ENCODE data around the gene PABPC1L.

PABPC1L gene

DNA sequence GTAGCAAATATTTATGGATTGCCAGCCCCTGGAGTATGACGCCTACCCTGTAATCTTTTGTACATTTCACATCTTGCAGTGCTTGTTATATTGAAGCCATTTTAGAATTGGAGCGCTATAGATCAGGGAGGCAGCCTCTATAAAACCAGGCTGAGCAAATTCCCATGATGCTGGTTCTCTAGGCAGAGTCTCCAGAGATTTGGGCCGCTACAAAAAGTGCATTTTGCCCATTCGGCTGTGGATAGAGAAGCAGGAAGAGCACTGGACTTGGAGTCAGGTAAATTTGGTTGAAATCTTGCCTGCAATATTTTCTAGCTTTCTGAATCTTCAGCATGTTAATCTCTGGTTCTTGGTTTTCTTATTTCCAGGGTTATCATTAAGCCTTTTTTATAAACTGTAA, 22.4 kb upstream of the PABPC1L start:
- peak overlapping the region; percentile 98 for H3K4me3 ChIP-seq (ENCODE audit: low read length)
- no peak for TF ChIP-seq ZNF274 (IDR thresholded peaks at IDR 0.05; ENCODE audit: low read depth, low read length)

- no peak overlapping the region; the same call in 1 of the 2 replicates for H3K4me3 ChIP-seq (ENCODE audit: low read length)
- TF ChIP-seq ZNF274 (IDR thresholded peaks at IDR 0.05; ENCODE audit: low read depth, low read length) = no peak
These were observed 21.4 kb upstream of the PABPC1L start for GRCh38 chr20:44888226-44889103.

- TF ChIP-seq ZNF274 (IDR thresholded peaks at IDR 0.05; ENCODE audit: low read depth, low read length) = no peak
- H3K4me3 ChIP-seq (ENCODE audit: low read length) = no peak overlapping the region
These were observed 18.0 kb upstream of the PABPC1L start for GRCh38 chr20:44891826-44892225.

DNA sequence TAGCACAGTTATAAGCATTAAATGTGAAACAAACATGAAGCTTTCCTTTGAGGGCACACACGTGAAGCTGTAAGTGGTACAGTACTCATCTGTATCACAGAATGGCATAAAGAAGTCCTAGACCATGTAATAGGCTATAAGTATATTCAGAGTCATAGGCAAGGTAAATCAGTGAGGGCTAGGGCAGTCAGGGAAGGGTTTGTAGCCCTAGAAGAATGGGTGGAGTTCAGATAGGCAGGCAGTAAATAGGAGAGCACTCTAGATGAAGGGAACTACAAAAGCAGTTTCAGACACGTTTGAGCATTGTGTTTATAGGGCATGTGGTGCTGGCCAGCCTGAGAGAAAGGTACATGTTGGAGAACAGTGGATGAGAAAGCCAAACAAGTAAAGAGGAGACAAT, 14.9 kb upstream of the PABPC1L start:
- no peak for TF ChIP-seq ZNF274 (IDR thresholded peaks at IDR 0.05; ENCODE audit: low read depth, low read length)

GRCh38 chr20:44896583-44896982, 13.3 kb upstream of the PABPC1L start:
- no peak for TF ChIP-seq ZNF274 (IDR thresholded peaks at IDR 0.05; ENCODE audit: low read depth, low read length)
- H3K4me3 ChIP-seq (ENCODE audit: low read length) = no peak overlapping the region

More for the DNA sequence above, 14.9 kb upstream of the PABPC1L start:
- H3K4me3 ChIP-seq (ENCODE audit: low read length) = no peak overlapping the region

- H3K4me3 ChIP-seq (ENCODE audit: low read length) = no peak overlapping the region
- no peak for TF ChIP-seq ZNF274 (IDR thresholded peaks at IDR 0.05; ENCODE audit: low read depth, low read length)
These were observed 12.7 kb upstream of the PABPC1L start for GRCh38 chr20:44897133-44897532.

DNA sequence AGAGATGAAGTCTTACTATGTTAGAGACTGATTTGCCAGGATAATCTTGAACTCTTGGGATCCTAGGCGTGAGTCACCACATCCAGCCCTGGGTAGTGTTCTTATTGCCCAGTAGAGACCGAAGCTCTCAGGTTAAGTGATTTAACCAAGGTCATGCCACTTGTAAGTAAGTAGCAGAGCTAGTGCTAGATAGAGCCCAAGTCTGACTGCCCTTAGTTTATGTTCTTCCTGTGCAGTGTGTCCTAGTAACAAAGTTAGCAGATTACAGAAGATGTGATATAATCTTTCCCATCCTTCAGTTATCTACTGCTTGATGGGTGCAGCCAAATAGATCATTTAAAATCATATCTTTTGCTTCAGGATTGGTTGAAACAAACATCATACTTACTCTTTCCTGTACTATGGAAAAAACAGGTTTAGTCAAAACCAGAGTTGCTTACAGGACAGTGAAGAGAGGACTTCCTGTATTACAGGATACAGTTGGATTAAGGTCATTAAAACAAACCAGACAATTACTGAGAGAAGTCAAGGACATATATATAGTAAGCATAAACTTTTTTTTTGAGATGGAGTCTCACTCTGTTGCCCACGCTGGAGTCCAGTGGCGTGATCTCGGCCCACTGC, 9.5 kb upstream of the PABPC1L start:
- TF ChIP-seq ZNF274 (IDR thresholded peaks at IDR 0.05; ENCODE audit: low read depth, low read length) = no peak
- no peak overlapping the region for H3K4me3 ChIP-seq (ENCODE audit: low read length)

- TF ChIP-seq ZNF274 (IDR thresholded peaks at IDR 0.05; ENCODE audit: low read depth, low read length) = no peak
- H3K4me3 ChIP-seq (ENCODE audit: low read length) = no peak overlapping the region
These were observed 7.9 kb upstream of the PABPC1L start for GRCh38 chr20:44901974-44902373.

- no peak for TF ChIP-seq ZNF274 (IDR thresholded peaks at IDR 0.05; ENCODE audit: low read depth, low read length)
These were observed 5.5 kb upstream of the PABPC1L start for GRCh38 chr20:44904377-44904776.

DNA sequence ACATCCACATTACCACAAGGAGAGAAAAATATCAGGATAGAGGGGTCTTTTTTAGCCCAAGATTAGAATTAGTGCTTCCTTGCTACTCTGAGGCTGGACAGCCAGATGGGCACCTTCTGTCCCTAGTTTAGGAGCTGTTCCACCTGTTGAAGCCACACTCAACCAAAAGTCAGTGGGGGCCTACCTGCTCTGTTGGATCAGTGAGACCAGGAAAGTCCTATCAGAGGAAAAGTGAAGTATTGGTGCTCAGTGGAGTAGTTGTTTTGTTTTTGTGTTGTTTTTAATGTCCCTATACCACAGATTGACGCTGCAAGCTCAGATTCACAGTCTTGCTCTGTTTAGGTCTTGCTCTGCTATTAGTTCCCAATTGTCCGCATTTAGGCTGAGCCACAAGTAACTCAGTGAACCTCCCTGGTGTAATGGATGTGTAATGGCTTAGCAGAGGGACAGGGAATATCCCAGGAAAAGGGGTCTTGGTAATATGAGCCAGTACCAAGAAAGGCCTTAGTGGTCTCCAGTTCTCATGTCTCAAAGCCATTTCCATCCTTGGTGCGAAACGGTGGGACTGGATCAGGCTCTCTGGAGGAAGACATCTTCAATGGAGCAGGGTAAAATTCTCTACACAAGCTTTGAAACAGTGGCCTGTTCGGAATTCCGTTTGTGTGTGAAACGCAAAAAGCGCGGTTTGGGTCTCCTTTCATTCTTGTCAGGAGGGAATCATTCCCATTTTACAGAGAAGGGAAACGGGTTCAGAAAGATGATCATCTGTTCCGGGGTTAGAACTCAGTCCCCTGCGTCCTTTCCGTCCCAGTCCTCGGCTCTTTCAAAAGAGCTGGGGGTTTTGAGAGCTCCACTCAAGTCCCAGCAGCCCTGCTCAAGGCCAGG, 631 bp upstream of the PABPC1L start:
- TF ChIP-seq ZNF274 (IDR thresholded peaks at IDR 0.05; ENCODE audit: low read depth, low read length) = no peak
- H3K4me3 ChIP-seq (ENCODE audit: low read length) = peak overlapping the region; percentile 79; the same call in 1 of the 2 replicates

More at GRCh38 chr20:44904377-44904776, 5.5 kb upstream of the PABPC1L start:
- no peak overlapping the region for H3K4me3 ChIP-seq (ENCODE audit: low read length)

- peak overlapping the region; percentile 79 for H3K4me3 ChIP-seq (ENCODE audit: low read length)
- TF ChIP-seq ZNF274 (IDR thresholded peaks at IDR 0.05; ENCODE audit: low read depth, low read length) = no peak
These were observed 916 bp downstream of the PABPC1L start for GRCh38 chr20:44910690-44911262.

- H3K4me3 ChIP-seq (ENCODE audit: low read length) = no peak overlapping the region
- no peak for TF ChIP-seq ZNF274 (IDR thresholded peaks at IDR 0.05; ENCODE audit: low read depth, low read length)
These were observed 1.5 kb downstream of the PABPC1L start for GRCh38 chr20:44911264-44911921.

DNA sequence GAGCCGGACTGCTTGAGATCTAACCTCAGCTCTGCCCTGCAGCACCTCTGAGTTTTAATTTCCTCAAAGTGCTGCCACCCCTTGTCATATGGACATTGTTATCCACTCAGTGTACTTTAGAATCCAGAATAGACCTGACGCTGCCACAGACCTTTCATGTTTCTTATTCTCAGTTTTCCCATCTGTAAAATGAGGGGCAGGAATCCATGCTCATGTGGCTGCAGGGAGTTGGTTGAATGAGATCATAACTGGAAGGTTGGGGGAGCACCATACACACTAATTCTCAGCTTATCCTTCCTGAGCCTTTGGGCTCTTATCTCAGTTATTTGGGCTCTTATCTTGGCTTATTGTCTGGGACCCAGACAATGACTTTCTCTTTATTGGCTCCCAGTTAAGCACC, 2.3 kb downstream of the PABPC1L start:
- H3K4me3 ChIP-seq (ENCODE audit: low read length) = no peak overlapping the region

More for the DNA sequence above, 2.3 kb downstream of the PABPC1L start:
- TF ChIP-seq ZNF274 (IDR thresholded peaks at IDR 0.05; ENCODE audit: low read depth, low read length) = no peak
